GM21367 (cell line): ENCODE measurements around the gene PCDHB4.
"Not testable (repeated sequence)": the region's sequence is repeated elsewhere in the genome, so short reads cannot be mapped to it uniquely, and the experiment has no call there.

ENCODE experiments used
- ATAC-seq: cut with Tn5 transposase; IDR thresholded peaks from one replicate; pipeline ENCODE4 v1.9.1; 2021; ENCODE audit not compliant: unreplicated experiment

Gene PCDHB4

DNA sequence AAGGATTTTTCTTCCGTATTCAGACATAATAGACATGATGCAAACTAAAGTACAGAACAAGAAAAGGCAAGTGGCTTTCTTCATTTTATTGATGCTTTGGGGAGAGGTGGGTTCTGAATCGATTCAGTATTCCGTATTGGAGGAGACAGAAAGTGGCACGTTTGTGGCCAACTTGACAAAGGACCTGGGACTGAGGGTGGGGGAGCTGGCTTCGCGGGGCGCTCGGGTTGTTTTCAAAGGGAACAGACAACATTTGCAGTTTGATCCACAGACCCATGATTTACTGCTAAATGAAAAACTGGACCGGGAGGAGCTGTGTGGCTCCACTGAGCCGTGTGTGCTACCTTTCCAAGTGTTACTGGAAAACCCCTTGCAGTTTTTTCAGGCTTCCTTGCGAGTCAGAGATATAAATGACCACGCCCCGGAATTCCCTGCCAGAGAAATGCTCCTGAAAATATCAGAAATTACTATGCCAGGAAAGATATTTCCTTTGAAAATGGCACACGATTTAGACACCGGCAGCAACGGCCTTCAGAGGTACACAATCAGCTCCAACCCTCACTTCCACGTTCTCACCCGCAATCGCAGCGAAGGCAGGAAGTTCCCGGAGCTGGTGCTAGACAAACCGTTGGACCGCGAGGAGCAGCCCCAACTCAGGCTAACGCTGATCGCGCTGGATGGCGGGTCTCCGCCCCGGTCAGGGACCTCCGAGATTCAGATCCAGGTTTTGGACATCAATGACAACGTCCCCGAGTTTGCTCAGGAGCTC lies 28.8 kb downstream of the PCDHB4 start:
- ATAC-seq = no peak

DNA sequence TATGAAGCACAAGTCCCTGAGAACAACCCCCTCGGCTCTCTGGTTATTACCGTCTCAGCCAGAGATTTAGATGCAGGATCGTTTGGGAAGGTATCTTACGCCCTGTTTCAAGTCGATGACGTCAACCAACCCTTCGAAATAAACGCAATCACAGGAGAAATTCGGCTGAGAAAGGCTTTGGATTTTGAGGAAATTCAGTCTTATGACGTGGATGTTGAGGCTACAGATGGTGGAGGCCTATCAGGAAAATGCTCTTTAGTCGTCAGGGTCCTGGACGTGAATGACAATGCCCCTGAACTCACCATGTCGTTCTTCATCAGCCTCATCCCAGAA lies 29.3 kb downstream of the PCDHB4 start:
- no peak for ATAC-seq

DNA sequence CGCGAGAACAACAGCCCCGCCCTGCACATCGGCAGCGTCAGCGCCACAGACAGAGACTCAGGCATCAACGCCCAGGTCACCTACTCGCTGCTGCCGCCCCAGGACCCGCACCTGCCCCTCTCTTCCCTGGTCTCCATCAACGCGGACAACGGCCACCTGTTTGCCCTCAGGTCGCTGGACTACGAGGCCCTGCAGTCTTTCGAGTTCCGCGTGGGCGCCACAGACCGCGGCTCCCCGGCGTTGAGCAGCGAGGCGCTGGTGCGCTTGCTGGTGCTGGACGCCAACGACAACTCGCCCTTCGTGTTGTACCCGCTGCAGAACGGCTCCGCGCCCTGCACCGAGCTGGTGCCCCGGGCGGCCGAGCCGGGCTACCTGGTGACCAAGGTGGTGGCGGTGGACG lies 30.0 kb downstream of the PCDHB4 start:
- ATAC-seq = not testable (repeated sequence)

DNA sequence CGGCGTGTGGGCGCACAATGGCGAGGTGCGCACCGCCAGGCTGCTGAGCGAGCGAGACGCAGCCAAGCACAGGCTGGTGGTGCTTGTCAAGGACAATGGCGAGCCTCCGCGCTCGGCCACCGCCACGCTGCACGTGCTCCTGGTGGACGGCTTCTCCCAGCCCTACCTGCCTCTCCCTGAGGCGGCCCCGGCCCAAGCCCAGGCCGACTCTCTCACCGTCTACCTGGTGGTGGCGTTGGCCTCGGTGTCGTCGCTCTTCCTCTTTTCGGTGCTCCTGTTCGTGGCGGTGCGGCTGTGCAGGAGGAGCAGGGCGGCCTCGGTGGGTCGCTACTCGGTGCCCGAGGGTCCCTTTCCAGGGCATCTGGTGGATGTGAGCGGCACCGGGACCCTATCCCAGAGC lies 30.5 kb downstream of the PCDHB4 start:
- not testable (repeated sequence) for ATAC-seq

DNA sequence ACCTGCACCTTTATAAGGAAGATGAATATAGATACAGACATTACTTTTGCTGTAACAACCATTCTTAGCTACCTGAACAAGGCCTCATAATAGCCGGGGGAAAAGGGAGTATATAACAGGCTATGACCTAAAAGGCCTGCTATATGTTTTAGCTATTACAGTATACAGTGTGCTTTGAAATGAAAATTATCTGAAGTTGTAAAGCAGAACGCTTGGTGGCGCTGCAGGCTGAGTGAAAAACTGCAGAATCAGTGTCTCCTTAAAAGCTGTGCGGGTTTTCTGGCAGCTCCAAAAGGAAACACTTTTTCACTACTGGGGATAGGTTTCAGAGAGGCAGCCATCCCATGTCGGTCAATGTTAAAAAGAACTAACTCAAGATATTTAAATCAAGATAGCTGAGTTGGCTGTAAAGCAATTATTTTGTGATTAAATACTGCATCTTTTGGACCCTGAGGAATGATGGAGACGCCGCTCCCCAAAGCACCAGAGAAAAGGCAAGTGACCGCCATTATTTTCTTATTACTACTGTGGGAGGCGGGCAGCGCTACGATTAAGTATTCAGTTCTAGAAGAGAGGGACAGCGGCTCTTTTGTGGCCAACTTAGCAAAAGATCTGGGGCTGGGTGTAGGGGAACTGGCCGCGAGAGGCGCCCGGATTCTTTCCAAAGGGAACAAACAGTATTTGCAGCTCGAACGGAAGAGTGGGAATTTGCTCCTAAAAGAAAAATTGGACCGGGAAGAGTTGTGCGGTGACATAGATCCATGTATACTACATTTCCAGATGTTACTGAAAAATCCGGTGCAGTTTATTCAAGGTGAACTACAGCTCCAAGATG lies 34.1 kb downstream of the PCDHB4 start:
- ATAC-seq = no peak

DNA sequence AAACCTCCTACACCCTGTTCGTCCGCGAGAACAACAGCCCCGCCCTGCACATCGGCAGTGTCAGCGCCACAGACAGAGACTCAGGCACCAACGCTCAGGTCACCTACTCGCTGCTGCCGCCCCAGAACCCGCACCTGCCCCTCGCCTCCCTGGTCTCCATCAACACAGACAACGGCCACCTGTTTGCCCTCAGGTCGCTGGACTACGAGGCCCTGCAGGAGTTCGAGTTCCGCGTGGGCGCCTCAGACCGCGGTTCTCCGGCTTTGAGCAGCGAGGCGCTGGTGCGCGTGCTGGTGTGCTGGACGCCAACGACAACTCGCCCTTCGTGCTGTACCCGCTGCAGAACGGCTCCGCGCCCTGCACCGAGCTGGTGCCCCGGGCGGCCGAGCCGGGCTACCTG lies 35.7 kb downstream of the PCDHB4 start:
- ATAC-seq = not testable (repeated sequence)

DNA sequence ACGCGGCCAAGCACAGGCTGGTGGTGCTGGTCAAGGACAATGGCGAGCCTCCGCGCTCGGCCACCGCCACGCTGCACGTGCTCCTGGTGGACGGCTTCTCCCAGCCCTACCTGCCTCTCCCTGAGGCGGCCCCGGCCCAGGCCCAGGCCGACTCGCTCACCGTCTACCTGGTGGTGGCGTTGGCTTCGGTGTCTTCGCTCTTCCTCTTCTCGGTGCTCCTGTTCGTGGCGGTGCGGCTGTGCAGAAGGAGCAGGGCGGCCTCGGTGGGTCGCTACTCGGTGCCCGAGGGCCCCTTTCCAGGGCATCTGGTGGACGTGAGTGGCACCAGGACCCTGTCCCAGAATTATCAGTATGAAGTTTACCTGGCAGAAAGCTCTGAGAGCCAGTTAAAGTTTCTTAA lies 36.3 kb downstream of the PCDHB4 start:
- not testable (repeated sequence) for ATAC-seq

DNA sequence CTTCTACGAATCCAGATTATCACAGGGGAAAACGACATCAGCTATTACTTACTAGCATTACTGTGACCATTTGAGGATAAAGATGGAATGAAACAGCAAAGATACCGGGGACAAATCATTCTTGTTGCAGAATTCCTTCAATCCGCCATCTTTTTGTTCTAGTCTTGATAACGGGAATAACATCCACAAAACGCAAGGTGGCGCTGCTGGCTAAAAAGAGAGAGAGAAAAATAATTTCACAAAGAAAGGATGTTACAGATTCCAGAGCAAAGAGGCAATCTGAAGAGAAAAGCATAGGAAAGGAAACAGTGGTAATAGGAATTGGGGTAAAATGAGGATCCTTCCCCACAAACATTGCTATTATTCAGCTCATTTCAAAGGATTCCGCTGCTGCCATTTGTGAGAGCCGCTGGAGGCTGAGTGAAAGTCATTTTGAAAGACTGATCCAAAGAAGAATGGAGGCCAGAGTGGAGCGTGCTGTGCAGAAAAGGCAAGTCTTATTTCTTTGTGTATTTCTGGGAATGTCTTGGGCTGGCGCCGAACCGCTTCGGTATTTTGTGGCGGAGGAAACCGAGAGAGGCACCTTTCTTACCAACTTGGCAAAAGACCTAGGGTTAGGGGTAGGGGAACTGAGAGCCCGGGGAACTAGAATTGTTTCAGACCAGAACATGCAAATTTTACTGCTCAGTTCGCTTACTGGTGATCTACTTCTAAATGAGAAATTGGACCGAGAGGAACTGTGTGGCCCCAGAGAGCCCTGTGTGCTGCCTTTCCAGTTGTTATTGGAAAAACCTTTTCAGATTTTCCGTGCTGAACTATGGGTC lies 51.0 kb downstream of the PCDHB4 start, which contains the start of gene PCDHB7:
PCDHB7 (plus strand) TSS at position 264 of the 824 bp plus-strand sequence; CDS start at position 456, 192 bp downstream.
- ATAC-seq = no peak

DNA sequence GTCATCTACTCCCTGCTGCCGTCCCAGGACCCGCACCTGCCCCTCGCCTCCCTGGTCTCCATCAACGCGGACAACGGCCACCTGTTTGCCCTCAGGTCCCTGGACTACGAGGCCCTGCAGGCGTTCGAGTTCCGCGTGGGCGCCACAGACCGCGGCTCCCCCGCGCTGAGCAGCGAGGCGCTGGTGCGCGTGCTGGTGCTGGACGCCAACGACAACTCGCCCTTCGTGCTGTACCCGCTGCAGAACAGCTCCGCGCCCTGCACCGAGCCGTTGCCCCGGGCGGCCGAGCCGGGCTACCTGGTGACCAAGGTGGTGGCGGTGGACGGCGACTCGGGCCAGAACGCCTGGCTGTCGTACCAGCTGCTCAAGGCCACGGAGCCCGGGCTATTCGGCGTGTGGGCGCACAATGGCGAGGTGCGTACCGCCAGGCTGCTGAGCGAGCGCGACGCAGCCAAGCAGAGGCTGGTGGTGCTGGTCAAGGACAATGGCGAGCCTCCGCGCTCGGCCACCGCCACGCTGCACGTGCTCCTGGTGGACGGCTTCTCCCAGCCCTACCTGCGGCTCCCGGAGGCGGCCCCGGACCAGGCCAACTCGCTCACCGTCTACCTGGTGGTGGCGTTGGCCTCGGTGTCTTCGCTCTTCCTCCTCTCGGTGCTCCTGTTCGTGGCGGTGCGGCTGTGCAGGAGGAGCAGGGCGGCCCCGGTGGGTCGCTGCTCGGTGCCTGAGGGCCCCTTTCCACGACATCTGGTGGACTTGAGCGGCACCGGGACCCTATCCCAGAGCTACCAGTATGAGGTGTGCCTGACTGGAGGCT lies 52.9 kb downstream of the PCDHB4 start:
- ATAC-seq = not testable (repeated sequence)
